Upper lobe of left lung (tissue), 6 donors: ENCODE data around the gene ADGRD1. TPM values are rescaled to one million over a fixed set of nuclear protein-coding genes. Genes with fewer than 3 reads are reported as not detected.
A peak's percentile ranks its signal among the peaks of the same experiment; 100 is the strongest.

Experiments
- ATAC-seq, 2 donors: fragments of 200-7000 bp; cut with Tn5 transposase; one replicate each; pipeline ENCODE4 v1.9.1; 2022; ENCODE audit warnings: mild to moderate bottlenecking in 2 of 2, moderate library complexity in 2 of 2; ENCODE audit not compliant: low FRiP score in 2 of 2
- DNase-seq, 2 donors: peaks; one replicate each; pipeline ENCODE4 v3.0.0-alpha.2; 2019 to 2020
- H3K27ac ChIP-seq, 4 donors: fragments of 200-600 bp; sonication (generic); one replicate each; pipeline ENCODE4 v1.5.1; 2016 to 2019
- H3K27me3 ChIP-seq, 4 donors: fragments of 200-600 bp; sonication (generic); one replicate each; pipeline ENCODE4 v1.5.1; 2017 to 2019
- H3K36me3 ChIP-seq, 4 donors: fragments of 200-600 bp; sonication (generic); one replicate each; pipeline ENCODE4 v1.5.1; 2016 to 2019
- H3K4me1 ChIP-seq, 4 donors: fragments of 200-600 bp; sonication (generic); one replicate each; pipeline ENCODE4 v1.5.1; 2018 to 2019
- H3K4me3 ChIP-seq, 4 donors: fragments of 200-600 bp; sonication (generic); one replicate each; pipeline ENCODE4 v1.5.1; 2017 to 2019; ENCODE audit warnings: mild to moderate bottlenecking in 2 of 4, moderate library complexity in 1 of 4
- H3K9me3 ChIP-seq, 4 donors: fragments of 200-600 bp; sonication (generic); one replicate each; pipeline ENCODE4 v1.5.1; 2018 to 2019
- EP300 ChIP-seq, 4 donors: sonication (generic); formaldehyde crosslinking; IDR thresholded peaks; one replicate each; pipeline ENCODE4 v1.5.1; 2017; ENCODE audit warnings: antibody characterized with exemption in 4 of 4, control low read depth in 2 of 4
- POLR2A ChIP-seq, 4 donors: fragments of 450-650 bp; IDR thresholded peaks; one replicate each; pipeline ENCODE4 v1.5.1; 2016 to 2017; ENCODE audit warnings: antibody characterized with exemption in 4 of 4, mild to moderate bottlenecking in 2 of 4
- POLR2AphosphoS5 ChIP-seq, 2 donors: sonication (generic); formaldehyde crosslinking; IDR thresholded peaks; one replicate each; pipeline ENCODE4 v1.5.1; 2017; ENCODE audit warnings: antibody characterized with exemption in 2 of 2
- whole genome bisulfite sequencing, 2 donors: methylation state at CpG; one replicate each; pipeline ENCODE4 v1.1.5; 2017 to 2018; 5-methylcytosine and 5-hydroxymethylcytosine counted together
- total RNA-seq, 6 donors: library from RNA; depleted of rRNA in 4 of 6; stranded (reverse); fragments of >200 nt in 4 of 6; gene quantifications; one replicate each; pipeline versions ENCODE4 v1.1.0 to v1.2.1, GENCODE V29; 2016 to 2021
- TF ChIP-seq, protein P1 (sequence below), 6 experiments: fragments of 450-650 bp in 4 of 6; fragments of 200-600 bp in 2 of 6; sonication (generic) in 2 of 6; IDR thresholded peaks; one replicate each; pipeline ENCODE4 v1.5.1; 2016 to 2019; ENCODE audit warnings: antibody characterized with exemption in 6 of 6
- donor health status: DM: no; HTN: no; CAD: no; lungs with moderate emphysema.
- donor health status: DM: no; HTN: yes; CAD: no; lungs with severe emphysema.

ADGRD1 gene
- total RNA-seq, 6 donors from 2014 or later = 84.2 to 124 (median 94.7) TPM

DNA sequence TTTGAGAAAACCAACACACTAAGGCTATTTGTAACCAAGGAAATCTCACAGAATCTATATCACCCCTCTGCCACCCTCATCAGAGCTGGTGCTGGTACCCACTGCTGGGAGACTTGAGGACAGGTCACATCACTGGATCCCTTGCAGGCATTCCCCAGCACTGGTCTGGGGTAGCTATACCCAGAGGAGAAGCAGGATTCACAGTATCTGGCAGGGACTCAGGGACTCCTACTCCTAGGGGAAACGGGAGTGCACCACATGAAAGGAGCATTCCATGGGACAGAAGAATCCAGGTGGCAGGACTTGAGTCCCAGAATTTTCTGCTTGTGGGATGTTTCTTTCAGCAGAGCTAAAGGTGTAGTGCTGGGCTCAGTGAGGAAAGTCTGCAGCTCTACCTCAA is 223.2 kb downstream of the ADGRD1 start:
- no peak overlapping the region for H3K4me3 ChIP-seq
- no peaks in the 10 kb centered on the region for H3K36me3 ChIP-seq
- H3K9me3 ChIP-seq = peaks cover 0 to 14% (median 8%) of the 10 kb centered on the region in 4 donors
- no peaks in the 10 kb centered on the region for H3K27me3 ChIP-seq
- TF ChIP-seq POLR2A (IDR thresholded peaks at IDR 0.05) (no peak), POLR2AphosphoS5 (IDR thresholded peaks at IDR 0.05) (no peak), EP300 (IDR thresholded peaks at IDR 0.05) (no peak)
- TF ChIP-seq, protein P1, sequence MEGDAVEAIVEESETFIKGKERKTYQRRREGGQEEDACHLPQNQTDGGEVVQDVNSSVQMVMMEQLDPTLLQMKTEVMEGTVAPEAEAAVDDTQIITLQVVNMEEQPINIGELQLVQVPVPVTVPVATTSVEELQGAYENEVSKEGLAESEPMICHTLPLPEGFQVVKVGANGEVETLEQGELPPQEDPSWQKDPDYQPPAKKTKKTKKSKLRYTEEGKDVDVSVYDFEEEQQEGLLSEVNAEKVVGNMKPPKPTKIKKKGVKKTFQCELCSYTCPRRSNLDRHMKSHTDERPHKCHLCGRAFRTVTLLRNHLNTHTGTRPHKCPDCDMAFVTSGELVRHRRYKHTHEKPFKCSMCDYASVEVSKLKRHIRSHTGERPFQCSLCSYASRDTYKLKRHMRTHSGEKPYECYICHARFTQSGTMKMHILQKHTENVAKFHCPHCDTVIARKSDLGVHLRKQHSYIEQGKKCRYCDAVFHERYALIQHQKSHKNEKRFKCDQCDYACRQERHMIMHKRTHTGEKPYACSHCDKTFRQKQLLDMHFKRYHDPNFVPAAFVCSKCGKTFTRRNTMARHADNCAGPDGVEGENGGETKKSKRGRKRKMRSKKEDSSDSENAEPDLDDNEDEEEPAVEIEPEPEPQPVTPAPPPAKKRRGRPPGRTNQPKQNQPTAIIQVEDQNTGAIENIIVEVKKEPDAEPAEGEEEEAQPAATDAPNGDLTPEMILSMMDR (IDR thresholded peaks at IDR 0.05) = no peak
- WGBS, 2 donors = 60 to 85% methylated on average over 1 of the region's 1 CpG
- ATAC-seq (no peak), DNase-seq (no peak)
- H3K27ac ChIP-seq = no peak overlapping the region
- no peaks in the 10 kb centered on the region for H3K4me1 ChIP-seq

DNA sequence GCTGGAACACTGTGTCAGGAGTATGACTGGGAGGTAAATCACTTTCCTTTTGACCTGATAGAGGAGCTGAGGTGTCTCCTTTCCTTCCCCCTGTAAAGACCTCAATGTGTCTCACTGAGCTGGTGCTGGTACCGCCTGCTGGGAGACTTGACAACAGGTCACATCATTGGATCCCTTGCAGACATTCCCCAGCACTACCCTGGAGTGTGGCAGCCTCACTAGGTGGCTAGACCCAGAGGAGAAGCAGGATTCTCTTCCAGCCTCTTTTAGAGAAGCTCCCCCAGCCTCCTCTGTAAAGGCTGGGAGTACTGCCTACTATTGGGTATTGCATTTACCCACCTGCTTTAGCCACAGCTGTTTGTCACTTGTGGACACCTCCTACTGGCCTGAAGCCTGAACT is 223.9 kb downstream of the ADGRD1 start:
- no peak overlapping the region for H3K4me3 ChIP-seq
- H3K9me3 ChIP-seq = peaks cover 0 to 14% (median 8%) of the 10 kb centered on the region in 4 donors
- H3K4me1 ChIP-seq = no peaks in the 10 kb centered on the region
- no peaks in the 10 kb centered on the region for H3K27me3 ChIP-seq
- H3K27ac ChIP-seq = no peak overlapping the region
- WGBS, 2 donors = 100% methylated on average over 1 of the region's 1 CpG; no CpG with 5 or more reads in 1 of the 2 donors
- no peak for TF ChIP-seq POLR2AphosphoS5 (IDR thresholded peaks at IDR 0.05)
- no peak for TF ChIP-seq POLR2A (IDR thresholded peaks at IDR 0.05)
- no peaks in the 10 kb centered on the region for H3K36me3 ChIP-seq
- DNase-seq (no peak), ATAC-seq (no peak)

DNA sequence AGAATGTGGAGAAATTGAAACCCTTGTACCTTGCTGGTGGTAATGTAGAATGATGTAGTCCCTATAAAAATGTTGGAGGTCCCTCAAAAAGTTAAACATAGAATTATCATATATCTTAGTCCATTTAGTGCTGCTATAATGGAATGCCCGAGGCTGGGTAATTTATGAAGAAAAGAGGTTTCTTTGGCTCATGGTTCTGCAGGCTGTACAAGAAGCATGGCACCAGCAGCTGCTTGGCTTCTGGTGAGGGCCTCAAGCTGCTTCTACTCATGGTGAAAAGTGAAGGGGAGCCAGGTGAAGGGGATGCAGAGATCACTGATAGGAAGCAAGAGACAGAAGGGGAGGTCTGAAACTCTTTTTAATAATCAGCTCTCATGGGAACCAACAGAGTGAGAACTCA is 233.9 kb downstream of the ADGRD1 start:
- Histone ChIP-seq H3K36me3 (no peaks in the 10 kb centered on the region), H3K4me1 (no peaks in the 10 kb centered on the region), H3K9me3 (peaks cover 0 to 7% (median 4%) of the 10 kb centered on the region in 4 donors), H3K4me3 (no peak overlapping the region), H3K27ac (no peak overlapping the region), H3K27me3 (no peaks in the 10 kb centered on the region)
- DNase-seq (no peak), ATAC-seq (no peak)
- 89 to 95% methylated on average over 1 of the region's 1 CpG for WGBS, 2 donors
- TF ChIP-seq EP300 (IDR thresholded peaks at IDR 0.05) (no peak), POLR2A (IDR thresholded peaks at IDR 0.05) (no peak), POLR2AphosphoS5 (IDR thresholded peaks at IDR 0.05) (no peak)
- TF ChIP-seq, protein P1 (IDR thresholded peaks at IDR 0.05) = no peak

DNA sequence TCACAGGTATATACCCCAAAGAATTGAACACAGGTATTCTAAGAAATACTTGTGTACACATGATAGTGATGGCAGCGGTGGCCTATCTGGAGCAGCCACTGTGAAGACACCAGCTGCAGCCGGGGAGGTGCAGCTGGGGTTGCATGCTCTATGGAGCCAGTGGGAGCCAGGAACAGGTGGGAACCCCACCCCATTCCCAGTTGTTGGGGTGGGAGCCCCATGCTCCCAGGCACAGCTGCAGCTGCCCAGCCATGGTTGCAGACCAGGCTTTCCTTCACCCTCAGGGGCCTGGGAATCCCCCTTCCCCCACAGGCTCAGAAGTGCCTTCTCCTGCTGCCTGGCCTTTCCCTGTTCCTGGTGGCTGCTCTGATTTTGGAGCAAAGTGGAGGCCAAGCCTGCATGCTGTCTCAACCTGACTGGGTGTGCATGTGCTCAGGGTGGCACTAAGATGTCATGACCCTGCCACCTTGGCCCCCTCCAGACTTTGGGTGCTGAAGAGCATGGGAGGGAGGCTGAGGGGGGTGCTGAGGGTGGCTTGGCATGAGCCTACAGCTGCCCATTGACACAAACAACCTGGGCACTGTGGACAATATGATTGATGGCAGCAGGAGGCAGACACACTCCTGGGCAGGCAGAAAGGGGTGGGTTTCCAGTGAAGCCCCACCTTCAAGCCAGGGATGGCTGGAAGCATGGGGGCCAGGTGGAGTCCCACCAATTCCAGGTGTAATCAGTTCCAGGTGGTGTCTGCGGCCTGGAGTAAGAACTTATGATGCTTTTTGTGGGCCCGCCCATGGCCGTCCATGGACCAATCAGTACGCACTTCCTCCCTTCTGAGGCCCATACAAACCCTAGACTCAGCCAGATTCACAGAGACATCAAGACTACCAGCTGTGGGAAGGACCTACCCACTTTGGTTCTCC is 234.7 kb downstream of the ADGRD1 start:
- DNase-seq (peak in 1 of 2 donors; percentile 15), ATAC-seq (peak; percentile 6 to 55)
- TF ChIP-seq EP300 (IDR thresholded peaks at IDR 0.05) (no peak), POLR2AphosphoS5 (IDR thresholded peaks at IDR 0.05) (no peak), POLR2A (IDR thresholded peaks at IDR 0.05) (no peak)
- TF ChIP-seq, protein P1 (IDR thresholded peaks at IDR 0.05) = no peak
- no peak overlapping the region for H3K27ac ChIP-seq
- no peaks in the 10 kb centered on the region for H3K4me1 ChIP-seq
- H3K36me3 ChIP-seq = no peaks in the 10 kb centered on the region
- 91 to 96% methylated on average over 3 to 6 of the region's 6 CpGs for WGBS, 2 donors
- H3K4me3 ChIP-seq = no peak overlapping the region
- H3K27me3 ChIP-seq = no peaks in the 10 kb centered on the region
- H3K9me3 ChIP-seq = peaks cover 0 to 7% (median 4%) of the 10 kb centered on the region in 4 donors

DNA sequence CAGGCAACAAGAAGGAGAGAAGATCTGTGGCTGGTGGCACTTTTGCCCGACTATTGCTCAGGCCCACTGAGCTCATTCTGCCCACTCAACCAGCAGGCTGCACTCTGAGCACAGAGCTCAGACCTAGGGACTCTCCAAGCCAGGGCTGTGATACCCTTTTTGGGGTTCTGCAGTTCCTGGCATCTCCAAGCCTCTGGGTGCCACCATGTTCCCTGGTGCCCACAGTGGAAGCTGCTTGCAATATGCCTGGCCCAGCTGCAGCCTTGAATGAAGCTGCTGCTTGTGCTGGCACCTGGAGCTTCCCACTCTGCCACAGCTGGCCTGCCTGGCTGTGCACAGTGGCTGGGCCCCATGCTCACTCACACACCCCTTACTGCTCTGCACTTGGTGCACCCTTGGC is 236.1 kb downstream of the ADGRD1 start:
- H3K4me1 ChIP-seq = no peaks in the 10 kb centered on the region
- DNase-seq (peak in 1 of 2 donors; percentile 14), ATAC-seq (no peak)
- peaks cover 0 to 2% (median under 1%) of the 10 kb centered on the region in 4 donors for H3K9me3 ChIP-seq
- H3K27ac ChIP-seq = no peak overlapping the region
- no peaks in the 10 kb centered on the region for H3K36me3 ChIP-seq
- TF ChIP-seq EP300 (IDR thresholded peaks at IDR 0.05) = no peak
- no peak for TF ChIP-seq POLR2A (IDR thresholded peaks at IDR 0.05)
- H3K27me3 ChIP-seq = no peaks in the 10 kb centered on the region
- no peak overlapping the region for H3K4me3 ChIP-seq
- 83% methylated on average over 1 of the region's 1 CpG; no CpG with 5 or more reads in 1 of the 2 donors for WGBS, 2 donors
